ENCODE results near the gene CD4. TPM values are rescaled to one million over a fixed set of nuclear protein-coding genes. Genes with fewer than 3 reads are reported as not detected.
"Not testable (repeated sequence)": the region's sequence is repeated elsewhere in the genome, so short reads cannot be mapped to it uniquely, and the experiment has no call there.

Gene CD4
- total RNA-seq = 10 to 100 TPM in 2 of 3 donors, 1 to 10 TPM in 1; 8.9 to 16.5 (median 14.8) TPM
- long read RNA-seq, donor 1, transcript CD4-201 (10 exons, 3,114 nt) = major isoform, 8 of 11 reads
- long read RNA-seq, donor 1, partial matches to known transcripts = 3 of 11 reads
- long read RNA-seq, donor 1, other reads (novel, unspliced or antisense) = 0 of 11 reads
- long read RNA-seq, donor 2, partial matches to known transcripts = 1 of 3 reads
- long read RNA-seq, donor 2, other reads (novel, unspliced or antisense) = 1 of 3 reads

DNA sequence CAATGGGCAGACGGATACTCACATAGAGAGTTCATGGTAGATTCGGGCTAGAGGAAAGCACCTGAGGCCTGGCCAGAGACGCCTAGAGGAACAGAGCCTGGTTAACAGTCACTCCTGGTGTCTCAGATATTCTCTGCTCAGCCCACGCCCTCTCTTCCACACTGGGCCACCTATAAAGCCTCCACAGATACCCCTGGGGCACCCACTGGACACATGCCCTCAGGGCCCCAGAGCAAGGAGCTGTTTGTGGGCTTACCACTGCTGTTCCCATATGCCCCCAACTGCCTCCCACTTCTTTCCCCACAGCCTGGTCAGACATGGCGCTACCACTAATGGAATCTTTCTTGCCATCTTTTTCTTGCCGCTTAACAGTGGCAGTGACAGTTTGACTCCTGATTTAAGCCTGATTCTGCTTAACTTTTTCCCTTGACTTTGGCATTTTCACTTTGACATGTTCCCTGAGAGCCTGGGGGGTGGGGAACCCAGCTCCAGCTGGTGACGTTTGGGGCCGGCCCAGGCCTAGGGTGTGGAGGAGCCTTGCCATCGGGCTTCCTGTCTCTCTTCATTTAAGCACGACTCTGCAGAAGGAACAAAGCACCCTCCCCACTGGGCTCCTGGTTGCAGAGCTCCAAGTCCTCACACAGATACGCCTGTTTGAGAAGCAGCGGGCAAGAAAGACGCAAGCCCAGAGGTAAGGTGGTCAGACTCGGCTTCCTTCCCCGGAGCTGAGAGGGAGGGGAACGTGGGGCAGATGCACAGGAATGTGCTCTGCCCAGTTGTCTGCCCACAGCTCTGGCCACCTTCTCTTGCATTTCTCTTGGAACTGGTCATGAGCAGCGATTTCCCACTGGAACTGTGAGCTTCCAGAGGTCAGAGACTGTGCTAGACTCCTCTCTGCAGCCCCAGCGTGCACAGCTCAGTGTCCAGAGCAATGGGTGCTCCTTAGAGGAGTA, at the start of gene CD4:
TSS of gene CD4 (plus strand) at position 557 of the 953 bp plus-strand sequence. CDS start 10,611 bp downstream, outside the sequence.
- H3K9me3 ChIP-seq = no peaks in the 10 kb centered on the region
- no peaks in the 10 kb centered on the region for H3K36me3 ChIP-seq (ENCODE audit: low read depth)
- DNase-seq (peak; percentile 66 to 81 (median 68)), ATAC-seq (peak; percentile 75)
- H3K4me3 ChIP-seq = no peak within 1 kb of the TSS
- intact Hi-C loops (cut with DNase I, micrococcal nuclease) = no loop called here
- TF ChIP-seq, protein P1, sequence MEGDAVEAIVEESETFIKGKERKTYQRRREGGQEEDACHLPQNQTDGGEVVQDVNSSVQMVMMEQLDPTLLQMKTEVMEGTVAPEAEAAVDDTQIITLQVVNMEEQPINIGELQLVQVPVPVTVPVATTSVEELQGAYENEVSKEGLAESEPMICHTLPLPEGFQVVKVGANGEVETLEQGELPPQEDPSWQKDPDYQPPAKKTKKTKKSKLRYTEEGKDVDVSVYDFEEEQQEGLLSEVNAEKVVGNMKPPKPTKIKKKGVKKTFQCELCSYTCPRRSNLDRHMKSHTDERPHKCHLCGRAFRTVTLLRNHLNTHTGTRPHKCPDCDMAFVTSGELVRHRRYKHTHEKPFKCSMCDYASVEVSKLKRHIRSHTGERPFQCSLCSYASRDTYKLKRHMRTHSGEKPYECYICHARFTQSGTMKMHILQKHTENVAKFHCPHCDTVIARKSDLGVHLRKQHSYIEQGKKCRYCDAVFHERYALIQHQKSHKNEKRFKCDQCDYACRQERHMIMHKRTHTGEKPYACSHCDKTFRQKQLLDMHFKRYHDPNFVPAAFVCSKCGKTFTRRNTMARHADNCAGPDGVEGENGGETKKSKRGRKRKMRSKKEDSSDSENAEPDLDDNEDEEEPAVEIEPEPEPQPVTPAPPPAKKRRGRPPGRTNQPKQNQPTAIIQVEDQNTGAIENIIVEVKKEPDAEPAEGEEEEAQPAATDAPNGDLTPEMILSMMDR (IDR thresholded peaks at IDR 0.05) = no peak
- no peaks in the 10 kb centered on the region for H3K4me1 ChIP-seq (ENCODE audit: low read depth)

DNA sequence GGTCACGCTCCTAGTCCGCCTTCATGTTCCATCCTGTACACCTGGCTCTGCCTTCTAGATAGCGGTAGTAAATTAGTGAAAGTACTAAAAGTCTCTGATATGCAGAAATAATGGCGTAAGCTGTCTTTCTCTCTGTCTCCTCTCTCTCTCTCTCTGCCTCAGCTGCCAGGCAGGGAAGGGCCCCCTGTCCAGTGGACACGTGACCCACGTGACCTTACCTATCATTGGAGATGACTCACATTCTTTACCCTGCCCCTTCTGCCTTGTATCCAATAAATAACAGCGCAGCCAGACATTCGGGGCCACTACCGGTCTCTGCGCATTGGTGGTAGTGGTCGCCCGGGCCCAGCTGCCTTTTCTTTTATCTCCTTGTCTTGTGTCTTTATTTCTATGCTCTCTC, 47.2 kb upstream of the CD4 start:
- H3K9me3 ChIP-seq; H3K4me1 ChIP-seq (ENCODE audit: low read depth); H3K36me3 ChIP-seq (ENCODE audit: low read depth); ATAC-seq; DNase-seq; intact Hi-C loops (cut with DNase I, micrococcal nuclease); H3K4me3 ChIP-seq: not testable (repeated sequence)

DNA sequence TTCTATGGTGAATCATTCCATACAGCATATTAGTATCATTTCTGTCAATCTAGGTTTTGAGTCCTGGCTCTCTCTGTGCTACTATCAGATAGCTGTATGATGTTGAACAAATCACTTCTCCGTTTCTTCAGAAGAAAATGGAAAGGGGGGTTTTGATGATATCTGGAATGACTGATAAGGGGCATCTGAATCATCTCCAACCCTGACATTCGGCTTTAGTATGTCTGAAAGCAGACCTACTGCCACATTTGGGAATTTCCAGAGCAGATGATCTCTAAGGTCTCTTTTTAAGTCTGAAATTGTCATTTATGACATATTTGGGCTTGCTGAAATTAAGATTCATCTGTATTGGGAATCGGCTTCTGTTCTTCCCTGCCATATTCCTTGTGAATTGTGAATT, 46.5 kb upstream of the CD4 start:
- DNase-seq (no peak), ATAC-seq (no peak)
- intact Hi-C loops (cut with DNase I, micrococcal nuclease) = no loop called here
- Histone ChIP-seq H3K36me3 (ENCODE audit: low read depth) (no peaks in the 10 kb centered on the region), H3K4me1 (ENCODE audit: low read depth) (no peaks in the 10 kb centered on the region), H3K9me3 (no peaks in the 10 kb centered on the region), H3K4me3 (no peak overlapping the region)
- TF ChIP-seq, protein P1 (IDR thresholded peaks at IDR 0.05) = no peak

DNA sequence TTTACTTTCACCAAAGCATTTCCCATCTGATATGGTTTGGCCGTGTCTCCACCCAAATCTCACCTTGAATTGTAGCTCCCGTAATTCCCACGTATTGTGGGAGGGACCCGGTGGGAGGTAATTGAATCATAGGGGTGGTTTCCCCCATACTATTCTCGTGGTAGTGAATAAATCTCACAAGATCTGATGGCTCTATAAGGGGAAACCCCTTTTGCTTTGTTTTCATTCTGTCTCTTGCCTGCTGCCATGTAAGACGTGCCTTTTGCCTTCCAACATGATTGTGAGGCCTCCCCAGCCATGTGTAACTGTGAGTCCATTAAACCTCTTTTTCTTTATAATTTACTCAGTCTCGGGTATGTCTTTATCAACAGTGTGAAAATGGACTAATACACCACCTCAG, 46.0 kb upstream of the CD4 start:
- ATAC-seq; H3K4me3 ChIP-seq; intact Hi-C loops (cut with DNase I, micrococcal nuclease): not testable (repeated sequence)

DNA sequence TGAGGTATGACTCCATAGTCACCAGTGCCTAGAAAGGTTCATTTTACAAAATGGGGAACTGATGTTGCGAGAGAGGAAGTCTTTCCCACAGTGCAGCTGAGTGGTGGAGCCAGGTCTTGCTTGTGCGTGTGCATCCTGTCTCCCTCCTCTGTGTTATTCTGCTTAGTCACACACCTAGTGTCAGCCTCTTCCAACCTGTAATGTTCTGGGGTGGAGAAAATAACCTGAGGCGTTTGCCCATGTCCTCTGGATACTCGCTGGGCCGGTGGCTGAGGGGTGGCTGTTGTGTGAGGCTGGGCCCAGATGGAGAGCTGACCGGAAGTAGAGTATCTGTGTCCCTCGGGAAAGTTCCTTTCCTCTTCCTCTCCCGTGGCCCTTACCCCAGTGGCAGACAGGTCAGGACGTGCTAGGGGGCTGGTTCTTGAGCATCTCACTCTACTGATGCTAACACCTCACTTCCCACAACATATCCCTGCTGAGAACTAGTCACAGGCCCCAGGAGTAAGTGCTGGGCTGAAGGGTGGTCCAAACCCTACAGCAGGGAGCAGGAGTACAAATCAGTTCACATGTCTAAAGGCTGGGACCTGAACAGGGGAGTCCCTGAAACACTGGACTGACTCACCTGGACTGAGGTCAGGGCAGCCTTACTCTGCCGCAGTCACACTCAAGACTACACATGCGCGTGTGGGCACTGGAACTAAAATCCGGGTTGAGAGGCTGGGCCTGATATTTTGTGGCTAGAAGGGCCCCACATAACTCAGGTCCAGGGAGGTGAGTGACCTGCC, 43.4 kb upstream of the CD4 start:
- Histone ChIP-seq H3K4me3 (no peak overlapping the region), H3K4me1 (ENCODE audit: low read depth) (no peaks in the 10 kb centered on the region), H3K9me3 (no peaks in the 10 kb centered on the region), H3K36me3 (ENCODE audit: low read depth) (peaks cover 8% of the 10 kb centered on the region)
- peak; percentile 65 for ATAC-seq
- DNase-seq = no peak
- TF ChIP-seq, protein P1 (IDR thresholded peaks at IDR 0.05) = no peak
- intact Hi-C loops (cut with DNase I, micrococcal nuclease) = no loop called here

More for the DNA sequence above, 46.0 kb upstream of the CD4 start:
- not testable (repeated sequence) for DNase-seq; H3K4me1 ChIP-seq (ENCODE audit: low read depth); H3K9me3 ChIP-seq; H3K36me3 ChIP-seq (ENCODE audit: low read depth)

DNA sequence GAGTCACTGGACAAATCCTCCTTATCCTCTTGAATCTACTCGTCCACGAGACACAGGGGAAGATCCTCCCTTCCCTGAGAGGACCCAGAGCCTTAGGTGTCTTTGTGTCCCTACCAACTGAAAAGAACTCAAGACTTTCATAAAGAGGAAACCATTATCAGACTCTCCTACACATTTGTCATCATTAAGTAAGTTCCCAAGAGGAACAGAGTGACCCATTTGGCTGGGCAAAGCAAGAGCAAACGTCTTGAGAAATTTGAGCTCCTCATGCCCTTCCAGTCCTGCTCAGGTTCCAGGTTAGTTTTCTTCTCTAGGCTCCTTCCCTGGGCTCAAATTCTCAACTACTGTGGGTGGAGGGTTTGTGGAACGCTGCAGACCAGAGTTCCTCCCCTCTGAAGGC, 42.1 kb upstream of the CD4 start:
- H3K4me3 ChIP-seq = no peak overlapping the region
- peaks cover 4% of the 10 kb centered on the region for H3K4me1 ChIP-seq (ENCODE audit: low read depth)
- H3K36me3 ChIP-seq (ENCODE audit: low read depth) = peaks cover 8% of the 10 kb centered on the region
- H3K9me3 ChIP-seq = no peaks in the 10 kb centered on the region
- intact Hi-C loops (cut with DNase I, micrococcal nuclease) = no loop called here
- DNase-seq (no peak), ATAC-seq (no peak)
- TF ChIP-seq, protein P1 (IDR thresholded peaks at IDR 0.05) = no peak

Measured in mucosa of descending colon (tissue), 3 donors.